GM10847 (cell line): ENCODE measurements around the gene KDM2B.

Source experiments
- POLR2A ChIP-seq: IDR thresholded peaks from 2 replicates; pipeline ENCODE4 v1.6.1; 2011; ENCODE audit not compliant: insufficient read length; ENCODE audit errors: extremely low read depth

Gene KDM2B

DNA sequence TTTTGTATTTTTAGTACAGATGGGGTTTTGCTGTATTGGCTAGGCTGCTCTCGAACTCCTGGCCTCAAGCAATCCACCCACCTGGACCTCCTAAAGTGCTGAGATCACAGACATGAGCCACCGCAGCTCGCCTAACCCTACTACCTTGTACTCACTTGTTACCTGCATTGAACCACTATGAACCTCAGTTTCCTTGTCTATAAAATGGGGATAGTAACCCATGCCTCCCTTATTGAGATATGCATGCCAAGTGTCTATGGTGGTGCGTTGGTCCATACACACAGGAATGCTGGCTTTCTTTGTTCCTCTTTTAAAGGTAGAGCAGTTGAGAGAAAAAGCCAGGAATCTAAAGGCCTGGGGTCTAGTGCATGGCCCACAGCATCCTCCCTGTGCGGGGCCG lies 40.9 kb downstream of the KDM2B start:
- TF ChIP-seq POLR2A: no peak

GRCh38 chr12:121538699-121539061 lies 42.1 kb downstream of the KDM2B start:
- TF ChIP-seq POLR2A: no peak

DNA sequence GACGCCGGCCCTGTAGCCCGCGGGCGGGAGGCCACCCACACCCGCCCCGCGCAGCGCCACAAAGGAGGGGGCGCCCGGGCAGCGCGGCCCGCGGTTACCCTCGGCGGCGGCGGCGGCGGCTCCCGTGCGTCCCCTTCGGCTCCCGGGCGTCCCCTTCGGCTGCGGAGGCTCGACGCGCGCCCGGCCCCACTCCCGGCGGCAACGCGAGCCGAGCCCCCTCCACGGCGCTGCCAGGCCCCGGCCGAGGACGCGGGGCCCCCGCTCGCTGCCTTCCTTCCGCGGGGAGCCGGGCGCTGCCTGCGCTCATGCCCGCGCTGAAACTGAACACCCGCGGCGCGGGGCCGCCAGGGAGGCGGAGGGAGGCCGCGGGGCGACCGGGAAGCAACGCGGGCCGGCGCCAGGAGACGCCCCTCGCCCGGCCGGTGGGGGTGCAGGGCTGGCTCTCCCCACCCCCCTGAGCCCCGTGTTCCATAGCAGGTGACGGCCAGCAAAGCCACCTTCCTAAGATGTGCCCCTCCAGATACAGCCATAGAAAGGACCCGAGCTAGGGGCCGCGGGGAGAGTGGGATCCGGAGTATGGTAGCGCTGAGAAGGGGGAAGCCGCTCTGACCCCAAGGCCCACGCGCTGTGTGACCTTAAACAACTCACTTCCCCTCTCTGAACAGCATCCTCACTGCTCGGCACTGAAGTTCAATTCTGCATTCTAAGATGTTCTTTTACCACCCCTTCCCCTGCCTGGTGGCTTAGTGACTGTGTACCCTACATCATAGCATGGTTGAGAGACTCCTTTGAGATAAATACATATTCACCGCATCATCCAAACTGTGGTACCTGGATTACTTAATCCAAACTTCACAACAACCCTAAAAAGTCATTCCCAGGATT lies 42.8 kb downstream of the KDM2B start:
- no peak for TF ChIP-seq POLR2A

GRCh38 chr12:121536899-121537813 lies 43.7 kb downstream of the KDM2B start:
- peak; percentile 65 for TF ChIP-seq POLR2A

DNA sequence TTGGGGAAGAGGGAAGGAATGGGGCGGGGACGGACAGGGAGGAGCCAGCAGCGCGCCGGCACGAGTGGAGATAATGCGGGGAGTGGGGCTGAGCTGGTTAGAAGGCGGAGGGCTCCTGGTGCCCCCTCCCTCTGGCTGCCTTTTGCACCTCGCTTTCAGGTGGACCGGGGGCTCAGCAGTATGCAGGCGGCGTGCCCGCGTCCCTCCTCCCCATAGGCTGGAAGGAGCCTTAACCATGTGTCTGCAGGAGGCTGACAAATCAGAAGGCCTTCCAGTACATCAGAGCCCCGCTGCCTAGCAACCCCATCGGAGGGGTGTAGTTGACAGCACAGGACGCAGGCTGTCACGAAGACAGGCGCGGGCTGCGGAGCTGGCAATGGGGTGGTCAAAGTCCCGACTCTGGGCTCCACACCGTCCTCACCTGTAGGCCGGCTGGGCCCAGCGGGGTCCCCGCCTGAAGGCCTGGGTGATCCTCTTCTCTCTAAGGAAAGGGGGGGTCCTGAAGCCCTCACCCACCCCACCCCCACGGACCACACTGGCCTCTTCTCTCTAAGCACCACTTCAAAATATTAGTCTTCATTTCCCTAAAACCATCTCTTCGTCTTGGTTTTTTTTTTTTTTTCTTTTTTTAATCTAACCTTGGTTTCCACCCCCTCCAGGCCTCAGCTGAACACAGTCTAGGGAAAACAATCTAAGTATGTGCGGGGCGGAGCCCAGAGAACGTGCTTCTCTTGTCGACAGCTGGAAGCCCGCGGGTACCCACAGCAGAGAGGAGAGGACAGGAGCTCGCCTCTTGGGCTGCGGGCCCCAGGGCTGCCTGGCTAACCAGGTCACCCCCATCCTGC lies 44.5 kb downstream of the KDM2B start:
- peak; percentile 19 for TF ChIP-seq POLR2A

DNA sequence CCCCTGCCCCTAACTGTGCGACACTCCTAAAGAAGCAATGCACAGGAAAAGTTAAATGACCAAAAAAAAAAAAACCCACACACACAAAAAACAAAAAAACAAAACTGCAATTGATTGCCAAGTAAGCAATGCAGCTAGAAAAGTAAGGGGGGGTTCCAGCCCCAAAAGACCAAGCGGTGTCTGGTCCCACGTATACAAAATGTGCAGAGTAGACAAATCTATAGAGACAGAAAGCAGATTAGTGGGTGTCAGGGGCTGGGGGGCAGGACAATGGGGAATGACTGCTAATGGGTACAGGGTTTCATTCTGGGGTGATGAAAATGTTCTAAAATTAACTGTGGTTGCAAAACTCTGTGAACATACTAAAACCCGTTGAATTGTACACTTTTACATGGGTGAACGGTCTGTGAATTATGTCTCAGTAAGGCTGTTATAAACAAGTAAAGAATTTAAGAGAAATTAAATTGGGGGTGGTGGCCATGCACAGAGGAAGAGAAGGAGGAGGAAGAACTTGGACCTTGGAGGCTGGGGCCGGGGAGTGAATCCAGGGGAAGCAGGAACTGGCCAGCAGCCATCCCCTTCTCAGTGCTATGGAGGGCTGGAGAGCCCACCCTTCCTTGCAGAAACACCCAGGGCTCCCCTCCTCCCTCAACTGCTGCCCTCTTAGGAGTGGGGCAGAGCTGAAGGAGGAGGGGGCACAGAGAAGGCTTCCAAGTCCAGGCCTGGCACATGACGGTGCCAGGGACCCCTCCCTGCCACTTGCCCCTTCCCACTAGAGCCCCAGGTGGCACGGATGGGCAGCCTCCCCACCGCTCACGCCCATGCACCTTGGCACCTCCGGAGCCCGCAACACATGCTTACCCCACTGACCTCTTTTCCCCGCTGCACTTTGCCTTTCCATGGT lies 45.4 kb downstream of the KDM2B start:
- TF ChIP-seq POLR2A: no peak

- TF ChIP-seq POLR2A: peak; percentile 14
Measured at GRCh38 chr12:121534495-121535148, 46.2 kb downstream of the KDM2B start.

- TF ChIP-seq POLR2A: no peak
Measured at GRCh38 chr12:121533394-121534090, 47.3 kb downstream of the KDM2B start.

DNA sequence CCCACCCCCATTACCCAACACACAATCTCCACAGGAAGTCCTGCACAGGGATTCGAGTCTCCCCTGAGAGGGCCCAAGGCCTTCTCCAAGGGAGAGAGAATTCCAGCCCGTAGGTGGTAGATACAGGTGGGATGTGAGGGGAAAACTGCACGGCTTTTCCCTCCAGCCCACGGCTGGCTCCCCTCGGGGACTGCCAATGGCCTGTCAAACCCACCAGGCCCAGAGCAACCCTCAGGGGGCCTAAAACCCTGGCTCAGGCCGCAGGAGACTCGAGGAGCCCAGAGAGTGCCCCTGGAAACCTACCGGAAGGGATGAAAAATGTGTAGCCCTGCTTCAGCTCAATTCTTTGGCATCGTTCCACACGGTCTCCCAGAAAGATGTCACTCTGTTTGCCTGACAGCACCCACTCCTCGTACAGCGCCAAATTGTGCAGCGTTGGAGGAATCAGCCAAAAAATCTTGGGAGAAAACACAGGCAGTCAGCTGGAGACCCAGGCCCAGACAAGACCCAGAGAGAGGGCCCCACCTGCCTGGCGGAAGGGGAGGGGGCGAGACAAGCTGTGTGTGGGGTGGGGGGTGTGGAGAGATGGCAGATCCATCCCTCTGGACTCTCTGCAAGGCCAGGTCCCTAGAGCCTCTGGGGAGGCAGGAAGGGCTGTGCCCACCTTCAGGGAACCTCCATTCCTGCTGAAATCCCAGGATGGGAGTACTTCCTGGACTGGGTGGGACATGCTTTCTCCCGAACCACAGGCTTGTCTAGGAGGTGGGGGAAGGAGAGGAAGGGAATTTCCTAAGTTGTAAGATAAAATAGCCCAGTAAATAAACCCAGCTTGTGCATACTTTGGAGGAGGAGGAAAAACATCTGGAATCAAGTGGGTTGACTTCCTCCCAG lies 48.1 kb downstream of the KDM2B start:
- TF ChIP-seq POLR2A: no peak

DNA sequence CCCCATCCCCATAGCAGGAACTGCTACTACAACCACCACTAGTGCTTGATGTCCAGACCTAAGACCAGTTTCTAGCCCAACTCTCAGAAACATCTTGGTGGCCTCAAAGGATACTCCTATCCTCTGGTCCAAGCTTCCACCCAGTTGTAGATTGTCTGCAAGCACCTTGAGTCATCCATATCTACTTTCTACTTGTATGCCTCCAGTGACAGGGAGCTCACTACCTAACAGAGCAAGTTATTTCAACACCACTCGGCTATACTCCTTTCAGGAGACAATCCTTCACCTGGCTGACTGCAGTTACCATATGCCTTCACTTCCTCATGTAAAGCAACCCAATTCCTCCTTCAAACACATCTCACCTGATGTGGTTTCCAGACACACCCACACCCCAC lies 49.5 kb downstream of the KDM2B start:
- no peak for TF ChIP-seq POLR2A

DNA sequence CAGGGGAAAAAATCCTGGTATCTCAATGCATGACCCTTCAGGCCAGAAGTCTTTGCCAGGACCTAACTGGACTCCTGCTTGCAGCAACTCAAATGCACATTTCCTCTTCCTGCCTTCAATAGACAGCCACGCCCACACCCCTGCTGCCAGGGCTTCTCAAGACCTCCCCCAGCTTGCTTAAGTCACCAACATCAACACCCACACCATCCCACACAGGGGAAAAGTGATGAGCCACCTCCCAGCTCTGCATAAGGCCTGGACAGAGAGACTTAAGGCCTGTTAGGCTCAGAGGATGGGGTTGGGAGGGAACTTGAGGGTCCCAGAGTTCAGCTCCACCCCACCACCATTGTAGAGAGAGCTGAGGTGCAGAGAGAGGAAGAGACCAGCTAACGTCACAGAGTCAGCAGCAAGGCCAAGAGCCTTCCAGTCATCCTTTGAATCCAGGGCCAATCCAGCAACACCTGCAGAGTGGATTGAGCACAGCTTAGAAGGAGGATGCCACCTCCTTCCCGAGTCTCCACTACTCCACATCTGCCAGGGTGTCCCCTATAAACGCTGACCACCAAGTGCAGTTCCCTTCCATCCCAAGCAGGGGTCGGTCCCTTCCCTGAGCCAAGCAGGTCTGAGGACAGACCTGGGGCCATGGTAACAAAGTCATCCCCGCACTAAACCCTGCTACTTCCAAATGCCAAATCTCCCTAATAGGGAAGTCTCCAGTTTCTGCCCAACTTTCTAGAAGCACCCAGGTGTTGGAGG lies 50.0 kb downstream of the KDM2B start:
- TF ChIP-seq POLR2A: no peak
